MCF 10A (cell line): Measurements from ENCODE around the gene EWSR1. TPM values are rescaled to one million over a fixed set of nuclear protein-coding genes. Genes with fewer than 3 reads are reported as not detected.

ENCODE experiments used
- BruUV-seq: library from RNA; stranded (reverse); fragments of 400-500 nt; replicated peaks from 2 replicates; lab custom pipeline; 2021; lab: Mats Ljungman, UMichigan
- CTCF ChIA-PET: fragments of 300-600 bp; sonication (Branson Sonifier 250); formaldehyde crosslinking; extraction: SDS; loops from one replicate; lab custom pipeline; 2021; ENCODE audit warnings: antibody characterized with exemption, inconsistent platforms; lab: Yijun Ruan, JAX
- POLR2A ChIA-PET: fragments of 300-600, 350-650 bp; sonication (Branson Sonifier 250); formaldehyde crosslinking; extraction: SDS; loops from one replicate; lab custom pipeline; 2020; ENCODE audit warnings: antibody characterized with exemption, inconsistent platforms; lab: Yijun Ruan, JAX
- DNase-seq: peaks from one replicate; pipeline ENCODE4 v3.0.0-alpha.2; 2018; ENCODE audit not compliant: unreplicated experiment
- H3K27ac Mint-ChIP-seq: one replicate; pipeline ENCODE4 v1.8.0; 2022; ENCODE audit warnings: mild to moderate bottlenecking, low read depth, mixed read lengths; ENCODE audit not compliant: unreplicated experiment
- H3K27me3 Mint-ChIP-seq: one replicate; pipeline ENCODE4 v1.8.0; 2022; ENCODE audit warnings: mixed read lengths; ENCODE audit not compliant: insufficient read depth, unreplicated experiment
- H3K36me3 Mint-ChIP-seq: one replicate; pipeline ENCODE4 v1.8.0; 2022; ENCODE audit warnings: mild to moderate bottlenecking, moderate library complexity, mixed read lengths; ENCODE audit not compliant: insufficient read depth, unreplicated experiment
- H3K4me1 Mint-ChIP-seq: one replicate; pipeline ENCODE4 v1.8.0; 2022; ENCODE audit warnings: mixed read lengths; ENCODE audit not compliant: insufficient read depth, unreplicated experiment
- H3K4me3 Mint-ChIP-seq: one replicate; pipeline ENCODE4 v1.8.0; 2022; ENCODE audit warnings: mild to moderate bottlenecking, moderate library complexity, mixed read lengths; ENCODE audit not compliant: unreplicated experiment
- H3K9me3 Mint-ChIP-seq: one replicate; pipeline ENCODE4 v1.8.0; 2022; ENCODE audit warnings: mixed read lengths; ENCODE audit not compliant: unreplicated experiment
- intact Hi-C: fragments of 100-400 bp; cut with micrococcal nuclease; formaldehyde crosslinking; loops from 2 replicates; pipeline ENCODE4 v1.14.1; 2022
- total RNA-seq: library from RNA; stranded (reverse); gene quantifications from 2 replicates; pipeline ENCODE4 v1.2.3, GENCODE V29; 2022
- TF ChIP-seq, protein P1 (sequence below): fragments of 200-600 bp; IDR thresholded peaks from one replicate; pipeline ENCODE4 v1.8.0; 2022; ENCODE audit warnings: antibody characterized with exemption, mild to moderate bottlenecking; ENCODE audit not compliant: unreplicated experiment

EWSR1 gene
- total RNA-seq, 1 experiment from 2014 or later, result 486 TPM

DNA sequence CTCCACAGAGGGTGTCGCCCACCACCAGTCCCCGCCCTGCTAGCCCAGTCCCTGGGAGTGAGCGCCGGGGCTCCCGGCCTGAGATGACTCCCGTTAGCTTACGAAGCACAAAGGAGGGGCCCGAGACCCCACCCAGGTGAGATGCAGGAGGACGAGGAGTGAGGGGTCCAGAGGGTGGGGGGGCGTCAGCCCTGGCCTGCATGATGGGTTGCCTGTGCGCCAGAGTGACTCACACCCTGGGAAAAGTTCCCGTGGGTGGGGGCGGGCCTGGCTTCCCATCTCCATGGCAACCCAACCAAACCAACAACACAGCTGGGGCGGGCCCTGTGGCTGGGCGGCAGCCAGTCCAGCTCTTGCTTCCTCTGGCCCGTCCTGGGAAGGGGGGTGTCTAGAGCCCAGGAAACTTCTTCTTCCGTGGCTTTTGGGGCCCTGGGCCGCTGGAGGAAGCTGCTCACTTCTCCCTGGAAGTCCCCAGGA is 42.8 kb downstream of the EWSR1 start:
- POLR2A ChIA-PET, result interaction anchor here (0.7 to 1.4 kb wide), 5 partner anchors 10 to 712 kb away, joined by 3 to 4 read pairs (median 3); no protein-coding TSS in a partner anchor
- H3K27ac Mint-ChIP-seq, result peak overlapping the region; percentile 95
- CTCF ChIA-PET, result interaction anchor here (0.5 kb wide), 1 partner anchor 758 kb away, joined by 3 read pairs; no protein-coding TSS in a partner anchor
- H3K27me3 Mint-ChIP-seq, result peaks cover 15% of the 10 kb centered on the region
- peak; percentile 97 for DNase-seq
- peaks cover 26% of the 10 kb centered on the region for H3K4me1 Mint-ChIP-seq
- no peak overlapping the region for H3K4me3 Mint-ChIP-seq
- BruUV-seq, result no TSS peak
- no peaks in the 10 kb centered on the region for H3K9me3 Mint-ChIP-seq
- H3K36me3 Mint-ChIP-seq, result peaks cover 10% of the 10 kb centered on the region
- TF ChIP-seq, protein P1, sequence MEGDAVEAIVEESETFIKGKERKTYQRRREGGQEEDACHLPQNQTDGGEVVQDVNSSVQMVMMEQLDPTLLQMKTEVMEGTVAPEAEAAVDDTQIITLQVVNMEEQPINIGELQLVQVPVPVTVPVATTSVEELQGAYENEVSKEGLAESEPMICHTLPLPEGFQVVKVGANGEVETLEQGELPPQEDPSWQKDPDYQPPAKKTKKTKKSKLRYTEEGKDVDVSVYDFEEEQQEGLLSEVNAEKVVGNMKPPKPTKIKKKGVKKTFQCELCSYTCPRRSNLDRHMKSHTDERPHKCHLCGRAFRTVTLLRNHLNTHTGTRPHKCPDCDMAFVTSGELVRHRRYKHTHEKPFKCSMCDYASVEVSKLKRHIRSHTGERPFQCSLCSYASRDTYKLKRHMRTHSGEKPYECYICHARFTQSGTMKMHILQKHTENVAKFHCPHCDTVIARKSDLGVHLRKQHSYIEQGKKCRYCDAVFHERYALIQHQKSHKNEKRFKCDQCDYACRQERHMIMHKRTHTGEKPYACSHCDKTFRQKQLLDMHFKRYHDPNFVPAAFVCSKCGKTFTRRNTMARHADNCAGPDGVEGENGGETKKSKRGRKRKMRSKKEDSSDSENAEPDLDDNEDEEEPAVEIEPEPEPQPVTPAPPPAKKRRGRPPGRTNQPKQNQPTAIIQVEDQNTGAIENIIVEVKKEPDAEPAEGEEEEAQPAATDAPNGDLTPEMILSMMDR, result no peak
- intact Hi-C loops, result no loop called here

DNA sequence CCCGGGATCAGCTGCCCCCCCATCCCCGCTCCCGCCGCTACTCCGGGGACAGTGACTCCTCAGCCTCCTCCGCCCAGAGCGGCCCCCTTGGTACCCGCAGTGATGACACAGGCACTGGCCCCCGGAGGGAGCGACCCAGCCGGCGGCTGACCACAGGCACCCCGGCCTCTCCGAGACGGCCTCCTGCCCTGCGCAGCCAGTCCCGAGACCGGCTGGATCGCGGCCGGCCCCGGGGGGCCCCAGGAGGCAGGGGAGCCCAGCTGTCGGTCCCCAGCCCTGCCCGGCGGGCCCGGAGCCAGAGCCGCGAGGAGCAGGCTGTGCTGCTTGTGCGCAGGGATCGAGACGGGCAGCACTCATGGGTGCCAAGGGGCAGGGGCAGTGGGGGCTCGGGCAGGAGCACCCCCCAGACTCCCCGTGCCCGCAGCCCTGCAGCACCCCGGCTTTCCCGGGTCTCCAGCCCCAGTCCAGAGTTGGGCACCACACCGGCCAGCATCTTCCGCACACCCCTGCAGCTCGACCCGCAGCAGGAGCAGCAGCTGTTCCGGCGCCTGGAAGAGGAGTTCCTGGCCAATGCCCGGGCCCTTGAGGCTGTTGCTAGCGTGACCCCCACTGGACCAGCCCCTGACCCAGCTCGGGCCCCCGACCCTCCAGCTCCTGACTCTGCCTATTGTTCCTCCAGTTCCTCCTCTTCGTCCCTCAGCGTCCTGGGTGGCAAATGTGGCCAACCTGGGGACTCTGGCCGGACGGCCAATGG is 43.6 kb downstream of the EWSR1 start:
- POLR2A ChIA-PET, result interaction anchor here (0.9 to 1.4 kb wide), 2 partner anchors 9 to 42 kb away, joined by 4 read pairs; no protein-coding TSS in a partner anchor
- no peak for DNase-seq
- peak overlapping the region; percentile 95 for H3K27ac Mint-ChIP-seq
- CTCF ChIA-PET, result no interaction called here
- peaks cover 22% of the 10 kb centered on the region for H3K27me3 Mint-ChIP-seq
- BruUV-seq, result no TSS peak
- peaks cover 10% of the 10 kb centered on the region for H3K36me3 Mint-ChIP-seq
- no peaks in the 10 kb centered on the region for H3K9me3 Mint-ChIP-seq
- TF ChIP-seq, protein P1, result no peak
- H3K4me3 Mint-ChIP-seq, result no peak overlapping the region
- intact Hi-C loops, result no loop called here
- H3K4me1 Mint-ChIP-seq, result peaks cover 26% of the 10 kb centered on the region

DNA sequence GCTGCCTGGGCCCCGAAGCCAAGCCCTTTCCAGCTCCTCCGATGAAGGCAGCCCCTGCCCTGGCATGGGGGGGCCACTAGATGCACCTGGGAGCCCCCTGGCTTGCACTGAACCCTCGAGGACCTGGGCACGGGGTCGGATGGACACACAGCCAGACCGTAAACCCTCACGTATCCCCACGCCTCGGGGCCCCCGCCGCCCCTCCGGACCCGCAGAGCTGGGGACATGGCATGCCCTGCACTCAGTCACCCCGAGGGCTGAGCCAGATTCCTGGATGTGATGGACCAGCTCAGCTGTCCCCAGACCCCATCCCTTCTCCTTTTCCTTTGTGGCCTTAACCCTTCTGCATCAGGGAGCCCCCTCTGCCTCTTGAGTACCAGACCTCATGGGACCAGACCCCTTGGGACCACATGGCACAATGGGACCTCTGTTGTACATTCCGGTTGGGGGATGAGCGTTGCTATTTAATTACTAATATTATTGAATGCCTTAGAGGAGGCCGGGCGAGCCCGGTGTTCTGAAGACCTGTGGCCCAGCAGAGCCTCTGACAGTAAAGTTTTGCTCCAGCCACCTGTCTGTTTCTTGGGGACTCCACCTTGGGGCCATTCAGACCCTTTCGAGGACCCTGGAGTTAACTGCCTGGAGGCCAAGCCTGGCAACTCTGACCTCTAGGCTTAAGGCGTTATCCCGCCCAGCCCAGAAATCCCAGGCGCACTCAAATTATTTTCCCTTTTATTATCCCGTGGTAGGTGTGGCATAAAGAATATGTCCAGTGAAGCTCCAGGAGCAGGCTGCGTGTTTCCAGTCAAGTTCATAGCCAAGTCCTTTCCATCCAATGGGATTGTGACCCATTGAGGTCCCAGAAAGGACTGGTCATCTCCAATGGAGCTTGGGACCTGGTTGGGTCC is 44.4 kb downstream of the EWSR1 start:
- Mint-ChIP-seq H3K27ac (peak overlapping the region; percentile 61), H3K9me3 (no peaks in the 10 kb centered on the region), H3K36me3 (peaks cover 10% of the 10 kb centered on the region), H3K27me3 (peaks cover 27% of the 10 kb centered on the region), H3K4me3 (no peak overlapping the region), H3K4me1 (peaks cover 26% of the 10 kb centered on the region)
- DNase-seq, result no peak
- ChIA-PET POLR2A (interaction anchor here (0.6 kb wide), 1 partner anchor 511 kb away, joined by 4 read pairs; no protein-coding TSS in a partner anchor), CTCF (no interaction called here)
- BruUV-seq, result TSS peak; percentile 30
- TF ChIP-seq, protein P1, result no peak
- intact Hi-C loops, result no loop called here
